Esophagus muscularis mucosa (tissue), 3 donors: ENCODE results near the gene YAF2.

Source experiments
- CTCF ChIP-seq, 3 experiments: fragments of 200-600 bp in 2 of 3; fragments of 450-650 bp in 1 of 3; sonication (generic) in 2 of 3; IDR thresholded peaks; one replicate each; pipeline ENCODE4 v1.5.1; 2017 to 2019; ENCODE audit warnings: antibody characterized with exemption in 3 of 3, mild to moderate bottlenecking in 2 of 3, moderate library complexity in 1 of 3
- POLR2A ChIP-seq: fragments of 450-650 bp; IDR thresholded peaks from one replicate; pipeline ENCODE4 v1.6.1; 2017; ENCODE audit warnings: antibody characterized with exemption, moderate library complexity, mild to moderate bottlenecking, low read depth

- no peak for TF ChIP-seq CTCF (IDR thresholded peaks at IDR 0.05)
- no peak for TF ChIP-seq POLR2A
These were observed 96.0 kb downstream of the YAF2 start for GRCh38 chr12:42141981-42142606.
